Endodermal cell (in vitro differentiated cells): ENCODE results near the gene AMBRA1. TPM values are rescaled to one million over a fixed set of nuclear protein-coding genes. Genes with fewer than 3 reads are reported as not detected.
A peak's percentile ranks its signal among the peaks of the same experiment; 100 is the strongest.

Experiments
- DNase-seq: peaks from one replicate; pipeline ENCODE4 v3.0.0-alpha.2; 2017
- H3K27ac ChIP-seq: 2 replicates; pipeline ENCODE4 v1.5.1; 2013; ENCODE audit warnings: mild to moderate bottlenecking, low read depth, low read length, moderate library complexity
- H3K27me3 ChIP-seq: 2 replicates; pipeline ENCODE4 v1.6.1; 2013; ENCODE audit warnings: mild to moderate bottlenecking, low read length, moderate library complexity; ENCODE audit not compliant: insufficient read depth, control insufficient read depth, poor library complexity, severe bottlenecking
- H3K36me3 ChIP-seq: 2 replicates; pipeline ENCODE4 v1.7.0; 2013; ENCODE audit warnings: mild to moderate bottlenecking, low read length, moderate library complexity; ENCODE audit not compliant: control insufficient read depth, insufficient read depth
- H3K4me1 ChIP-seq: one replicate; pipeline ENCODE4 v1.7.0; 2013; ENCODE audit warnings: low read length; ENCODE audit not compliant: control insufficient read depth, insufficient read depth
- H3K4me3 ChIP-seq: 2 replicates; pipeline ENCODE4 v1.5.1; 2013; ENCODE audit warnings: mild to moderate bottlenecking, low read length, moderate library complexity
- H3K9ac ChIP-seq: 2 replicates; pipeline ENCODE4 v1.6.1; 2013; ENCODE audit warnings: mild to moderate bottlenecking, low read length, moderate library complexity; ENCODE audit not compliant: poor library complexity, severe bottlenecking; ENCODE audit errors: extremely low read depth
- H3K9me3 ChIP-seq: 2 replicates; pipeline ENCODE4 v1.6.1; 2013; ENCODE audit warnings: mild to moderate bottlenecking, low read length, moderate library complexity; ENCODE audit not compliant: control insufficient read depth
- H3K27ac Mint-ChIP-seq: 2 replicates; pipeline ENCODE4 v1.8.0; 2020; ENCODE audit warnings: mixed read lengths
- H3K27me3 Mint-ChIP-seq: 2 replicates; pipeline ENCODE4 v1.8.0; 2021; ENCODE audit warnings: mild to moderate bottlenecking, mixed read lengths; ENCODE audit not compliant: insufficient read depth
- H3K36me3 Mint-ChIP-seq: 2 replicates; pipeline ENCODE4 v1.8.0; 2020; ENCODE audit warnings: low read depth, mixed read lengths
- H3K4me1 Mint-ChIP-seq: 2 replicates; pipeline ENCODE4 v1.8.0; 2020; ENCODE audit warnings: mixed read lengths
- H3K4me3 Mint-ChIP-seq: 2 replicates; pipeline ENCODE4 v1.8.0; 2020; ENCODE audit warnings: mild to moderate bottlenecking, moderate library complexity, mixed read lengths
- H3K9me3 Mint-ChIP-seq: 2 replicates; pipeline ENCODE4 v1.8.0; 2020; ENCODE audit warnings: mild to moderate bottlenecking, mixed read lengths
- CTCF ChIP-seq: fragments of 200-600 bp; sonication (generic); conservative IDR thresholded peaks from 2 replicates; pipeline ENCODE4 v1.5.0; 2021; ENCODE audit warnings: antibody characterized with exemption, mild to moderate bottlenecking
- WGBS, 2 experiments: methylation state at CpG; one replicate each; pipeline versions ENCODE4 v1.1.5 to v1.1.7; 2013; ENCODE audit warnings: missing lambda C conversion rate in 2 of 2, mixed read lengths in 1 of 2; ENCODE audit not compliant: insufficient coverage in 1 of 2, insufficient read length in 1 of 2; 5-methylcytosine and 5-hydroxymethylcytosine counted together
- total RNA-seq, 2 donors: library from RNA; stranded (reverse); fragmentation: NEBNext Ultra II Directional in 1 of 2; extraction: Animal tissue kit (Norgen Biotek cat#: 25700) in 1 of 2; gene quantifications; 2 replicates in 1 of 2; 3 replicates in 1 of 2; pipeline ENCODE4 v1.2.1, GENCODE V29; 2021

The AMBRA1 gene
- total RNA-seq, 2 donors from 2014 or later: 54.5 to 67.8 TPM

- H3K4me3 Mint-ChIP-seq: no peak overlapping the region
- no peak for DNase-seq
- H3K4me1 Mint-ChIP-seq: no peaks in the 10 kb centered on the region
- no peak overlapping the region for H3K27ac Mint-ChIP-seq
- H3K27me3 Mint-ChIP-seq: no peaks in the 10 kb centered on the region
- no peaks in the 10 kb centered on the region for H3K9me3 Mint-ChIP-seq
- H3K36me3 Mint-ChIP-seq: peaks cover 51% of the 10 kb centered on the region
- no peak overlapping the region for H3K9ac ChIP-seq
- 100% methylated on average over 1 of the region's 1 CpG for WGBS, 2 experiments
- no peaks in the 10 kb centered on the region for H3K27me3 ChIP-seq
- no peak for TF ChIP-seq CTCF
- peaks cover 52% of the 10 kb centered on the region for H3K36me3 ChIP-seq
- no peak overlapping the region for H3K4me3 ChIP-seq
- no peak overlapping the region for H3K27ac ChIP-seq
- peaks cover 6% of the 10 kb centered on the region for H3K9me3 ChIP-seq
- no peaks in the 10 kb centered on the region for H3K4me1 ChIP-seq
These were observed 36.4 kb upstream of the AMBRA1 start for GRCh38 chr11:46630237-46630636.

- Histone ChIP-seq H3K36me3 (peaks cover 65% of the 10 kb centered on the region), H3K9me3 (peaks cover 7% of the 10 kb centered on the region), H3K4me1 (no peaks in the 10 kb centered on the region), H3K9ac (no peak overlapping the region), H3K27me3 (no peaks in the 10 kb centered on the region), H3K4me3 (no peak overlapping the region), H3K27ac (no peak overlapping the region)
- 85 to 97% methylated on average over 4 to 5 of the region's 6 CpGs for WGBS, 2 experiments
- Mint-ChIP-seq H3K4me3 (no peak overlapping the region), H3K27ac (no peak overlapping the region), H3K36me3 (peaks cover 62% of the 10 kb centered on the region), H3K4me1 (no peaks in the 10 kb centered on the region), H3K9me3 (no peaks in the 10 kb centered on the region), H3K27me3 (no peaks in the 10 kb centered on the region)
- DNase-seq: peak; percentile 42
- no peak for TF ChIP-seq CTCF
These were observed 35.1 kb upstream of the AMBRA1 start for GRCh38 chr11:46628961-46629360.

- Histone ChIP-seq H3K27ac (no peak overlapping the region), H3K36me3 (peaks cover 67% of the 10 kb centered on the region), H3K9ac (no peak overlapping the region), H3K27me3 (no peaks in the 10 kb centered on the region), H3K4me3 (no peak overlapping the region), H3K4me1 (no peaks in the 10 kb centered on the region), H3K9me3 (peaks cover 7% of the 10 kb centered on the region)
- Mint-ChIP-seq H3K4me3 (no peak overlapping the region), H3K4me1 (no peaks in the 10 kb centered on the region), H3K27ac (no peak overlapping the region), H3K36me3 (peaks cover 64% of the 10 kb centered on the region), H3K27me3 (no peaks in the 10 kb centered on the region), H3K9me3 (no peaks in the 10 kb centered on the region)
- no peak for TF ChIP-seq CTCF
- DNase-seq: no peak
- WGBS, 2 experiments: 90 to 100% methylated on average over 2 to 3 of the region's 3 CpGs
These were observed 31.6 kb upstream of the AMBRA1 start for GRCh38 chr11:46625406-46625805.
